Left ventricle myocardium superior (tissue), 1 donor: ENCODE results near the gene CCNY. TPM values are rescaled to one million over a fixed set of nuclear protein-coding genes. Genes with fewer than 3 reads are reported as not detected.
"Not testable (repeated sequence)": the region's sequence is repeated elsewhere in the genome, so short reads cannot be mapped to it uniquely, and the experiment has no call there.

Experiments used
- ATAC-seq: fragments of 200-7000 bp; cut with Tn5 transposase; one replicate; pipeline ENCODE4 v1.9.1; 2020; ENCODE audit warnings: mild to moderate bottlenecking, moderate library complexity
- DNase-seq: peaks from one replicate; pipeline ENCODE4 v3.0.0-alpha.2; 2020
- intact Hi-C: fragments of 100-400 bp; cut with micrococcal nuclease; formaldehyde crosslinking; loops from one replicate; pipeline ENCODE4 v1.11.0; 2022
- total RNA-seq: library from RNA; stranded (reverse); fragmentation: NEBNext Ultra II Directional; extraction: Animal tissue kit (Norgen Biotek cat#: 25700); gene quantifications from one replicate; pipeline ENCODE4 v1.2.1, GENCODE V29; 2021
- donor health status: DM: no; HTN: yes; CAD: no; lungs with severe emphysema.

Gene CCNY
- total RNA-seq, 1 donor from 2014 or later, result 94.4 TPM

GRCh38 chr10:35351021-35351420 is 14.7 kb downstream of the CCNY start:
- ATAC-seq (no peak), DNase-seq (no peak)
- intact Hi-C loops, result no loop called here

- intact Hi-C loops, result no loop called here
- DNase-seq (no peak), ATAC-seq (no peak)
Measured at GRCh38 chr10:35352097-35352496, 15.8 kb downstream of the CCNY start.

- intact Hi-C loops, result no loop called here
- DNase-seq (no peak), ATAC-seq (no peak)
Measured at GRCh38 chr10:35352512-35352911, 16.2 kb downstream of the CCNY start.

GRCh38 chr10:35353395-35353794 is 17.1 kb downstream of the CCNY start:
- DNase-seq (no peak), ATAC-seq (peak; percentile 42)
- intact Hi-C loops, result no loop called here

- DNase-seq (no peak), ATAC-seq (peak; percentile 36)
- intact Hi-C loops, result no loop called here
Measured at GRCh38 chr10:35353805-35354204, 17.5 kb downstream of the CCNY start.

GRCh38 chr10:35354257-35354656 is 17.9 kb downstream of the CCNY start:
- DNase-seq, intact Hi-C loops, ATAC-seq: not testable (repeated sequence)

- no peak for ATAC-seq
- intact Hi-C loops, result no loop called here
- no peak for DNase-seq
Measured at GRCh38 chr10:35355971-35356724, 19.8 kb downstream of the CCNY start.

GRCh38 chr10:35356725-35357092 is 20.4 kb downstream of the CCNY start:
- intact Hi-C loops, result no loop called here
- DNase-seq, result no peak
- ATAC-seq, result no peak

GRCh38 chr10:35359056-35359455 is 22.7 kb downstream of the CCNY start:
- peak; percentile 21 for ATAC-seq
- no peak for DNase-seq
- intact Hi-C loops, result no loop called here

GRCh38 chr10:35359873-35360272 is 23.6 kb downstream of the CCNY start:
- no peak for ATAC-seq
- intact Hi-C loops, result no loop called here
- no peak for DNase-seq

GRCh38 chr10:35362701-35363350 is 26.5 kb downstream of the CCNY start:
- DNase-seq (no peak), ATAC-seq (no peak)
- intact Hi-C loops, result no loop called here

- intact Hi-C loops, result no loop called here
- DNase-seq, result no peak
- no peak for ATAC-seq
Measured at GRCh38 chr10:35363587-35363986, 27.3 kb downstream of the CCNY start.

- ATAC-seq, result no peak
- DNase-seq, result no peak
- intact Hi-C loops, result no loop called here
Measured at GRCh38 chr10:35364808-35365207, 28.5 kb downstream of the CCNY start.

- intact Hi-C loops, result no loop called here
- no peak for DNase-seq
- ATAC-seq, result no peak
Measured at GRCh38 chr10:35365994-35366393, 29.7 kb downstream of the CCNY start.

- intact Hi-C loops, result no loop called here
- no peak for DNase-seq
- no peak for ATAC-seq
Measured at GRCh38 chr10:35367107-35367859, 31.0 kb downstream of the CCNY start.

- DNase-seq (no peak), ATAC-seq (no peak)
- intact Hi-C loops, result no loop called here
Measured at GRCh38 chr10:35367982-35368381, 31.7 kb downstream of the CCNY start.

- DNase-seq (no peak), ATAC-seq (no peak)
- intact Hi-C loops, result no loop called here
Measured at GRCh38 chr10:35368485-35369048, 32.3 kb downstream of the CCNY start.

GRCh38 chr10:35369049-35369611 is 32.8 kb downstream of the CCNY start:
- ATAC-seq (peak; percentile 59), DNase-seq (no peak)
- intact Hi-C loops, result no loop called here

GRCh38 chr10:35371731-35372130 is 35.4 kb downstream of the CCNY start:
- ATAC-seq (no peak), DNase-seq (no peak)
- intact Hi-C loops, result no loop called here

GRCh38 chr10:35372329-35372728 is 36.0 kb downstream of the CCNY start:
- ATAC-seq (peak; percentile 95), DNase-seq (peak; percentile 71)
- intact Hi-C loops, result no loop called here
